Measurements from ENCODE around the gene DERL3. TPM values are rescaled to one million over a fixed set of nuclear protein-coding genes. Genes with fewer than 3 reads are reported as not detected.
A peak's percentile ranks its signal among the peaks of the same experiment; 100 is the strongest.

The DERL3 gene
- total and polyA plus RNA-seq, 2 of the 13 experiments (the other 11 are each of a cell fraction or from before 2014, with no cell fraction given): not detected

- TF ChIP-seq ZNF550 (CRISPR knock-in tag; IDR thresholded peaks at IDR 0.05; ENCODE audit: borderline replicate concordance) (no peak), ZNF513 (CRISPR knock-in tag; conservative IDR thresholded peaks at IDR 0.05) (no peak), ZNF839 (CRISPR knock-in tag; IDR thresholded peaks at IDR 0.05; ENCODE audit: borderline replicate concordance) (no peak), HOXD1 (CRISPR knock-in tag; IDR thresholded peaks at IDR 0.05) (peak; percentile 57; the same call in 1 of the 2 replicates), ZNF260 (CRISPR knock-in tag; IDR thresholded peaks at IDR 0.05; ENCODE audit: borderline replicate concordance, low read depth) (no peak), SIN3B (IDR thresholded peaks at IDR 0.05; ENCODE audit: low read length) (no peak), EZH2 (conservative IDR thresholded peaks at IDR 0.05; ENCODE audit: low read depth, low read length) (no peak), MATR3 (CRISPR knock-in tag; IDR thresholded peaks at IDR 0.05) (no peak), GTF3A (CRISPR knock-in tag; conservative IDR thresholded peaks at IDR 0.05) (peak; percentile 63; the same call in 1 of the 2 replicates), SNAPC5 (CRISPR knock-in tag; IDR thresholded peaks at IDR 0.05; ENCODE audit: borderline replicate concordance) (no peak), RARG (CRISPR knock-in tag; IDR thresholded peaks at IDR 0.05; ENCODE audit: low read depth) (no peak), SNAPC2 (CRISPR knock-in tag; IDR thresholded peaks at IDR 0.05) (peak; percentile 41; the same call in 1 of the 2 replicates), ZNF770 (CRISPR knock-in tag; IDR thresholded peaks at IDR 0.05) (no peak; the same call in 1 of the 2 replicates), ZMYM3 (CRISPR knock-in tag; IDR thresholded peaks at IDR 0.05) (no peak), DPF2 (CRISPR knock-in tag; IDR thresholded peaks at IDR 0.05; ENCODE audit: borderline replicate concordance, low read depth) (no peak), ZNF75D (CRISPR knock-in tag; IDR thresholded peaks at IDR 0.05; ENCODE audit: borderline replicate concordance) (no peak), MYPOP (CRISPR knock-in tag; IDR thresholded peaks at IDR 0.05) (peak; percentile 54), ERF (CRISPR knock-in tag; IDR thresholded peaks at IDR 0.05) (no peak; the same call in 1 of the 2 replicates), SSRP1 (CRISPR knock-in tag; IDR thresholded peaks at IDR 0.05) (no peak), TBP (CRISPR knock-in tag; IDR thresholded peaks at IDR 0.05) (no peak), HDAC2 (CRISPR knock-in tag; IDR thresholded peaks at IDR 0.05) (no peak), CSRNP1 (CRISPR knock-in tag; IDR thresholded peaks at IDR 0.05) (peak; percentile 77; the same call in 1 of the 2 replicates), MEIS2 (CRISPR knock-in tag; IDR thresholded peaks at IDR 0.05) (peak; percentile 46; the same call in 1 of the 2 replicates), YEATS2 (CRISPR knock-in tag; IDR thresholded peaks at IDR 0.05; ENCODE audit: borderline replicate concordance) (no peak)
Measured at GRCh38 chr22:23786752-23787599, 51.8 kb downstream of the DERL3 start, which contains the start of gene SMARCB1 (continued).
